Neural cell (in vitro differentiated cells): ENCODE measurements around the gene RSAD1. TPM values are rescaled to one million over a fixed set of nuclear protein-coding genes. Genes with fewer than 3 reads are reported as not detected.

Source experiments
- H2AFZ ChIP-seq: fragments of 200-600, 300-800 bp; sonication (generic), shearing (Covaris generic); 2 replicates; pipeline ENCODE4 v1.6.0; 2014; ENCODE audit warnings: low read depth, mild to moderate bottlenecking, antibody characterized with exemption, low read length, moderate library complexity
- H3F3A ChIP-seq: fragments of 200-600 bp; shearing (Covaris generic); 2 replicates; pipeline ENCODE4 v1.6.1; 2016; ENCODE audit warnings: mild to moderate bottlenecking, moderate library complexity, mixed read lengths, antibody characterized with exemption, low read length; ENCODE audit not compliant: insufficient read depth, poor library complexity, severe bottlenecking
- H3K27ac ChIP-seq: fragments of 200-600, 300-800 bp; sonication (generic), shearing (Covaris generic); 2 replicates; pipeline ENCODE4 v1.5.1; 2014; ENCODE audit warnings: mild to moderate bottlenecking, low read length, moderate library complexity
- H3K27me3 ChIP-seq: fragments of 300-800, 200-600 bp; sonication (generic), shearing (Covaris generic); 2 replicates; pipeline ENCODE4 v1.6.0; 2014; ENCODE audit warnings: mild to moderate bottlenecking, low read depth, low read length, moderate library complexity; ENCODE audit not compliant: insufficient read depth
- H3K36me3 ChIP-seq: fragments of 300-800, 200-600 bp; sonication (generic), shearing (Covaris generic); 2 replicates; pipeline ENCODE4 v1.5.1; 2014; ENCODE audit warnings: mild to moderate bottlenecking, antibody characterized with exemption, low read length, moderate library complexity; ENCODE audit not compliant: insufficient read depth
- H3K4me2 ChIP-seq: fragments of 300-800, 200-600 bp; sonication (generic), shearing (Covaris generic); 2 replicates; pipeline ENCODE4 v1.6.0; 2014; ENCODE audit warnings: mild to moderate bottlenecking, low read length
- H3K4me3 ChIP-seq: fragments of 300-800, 200-600 bp; sonication (generic), shearing (Covaris generic); 2 replicates; pipeline ENCODE4 v1.5.1; 2014; ENCODE audit warnings: mild to moderate bottlenecking, low read length, moderate library complexity
- H3K79me2 ChIP-seq: fragments of 200-600 bp; shearing (Covaris generic); replicated peaks from 2 replicates; pipeline ENCODE4 v1.6.0; 2014; ENCODE audit warnings: mild to moderate bottlenecking, low read length, moderate library complexity; ENCODE audit not compliant: insufficient read depth
- H3K9ac ChIP-seq: fragments of 300-800, 200-600 bp; sonication (generic), shearing (Covaris generic); 2 replicates; pipeline ENCODE4 v1.6.1; 2016; ENCODE audit warnings: mild to moderate bottlenecking, low read length, mixed read lengths
- H3K9me2 ChIP-seq: fragments of 200-600 bp; shearing (Covaris generic); 2 replicates; pipeline ENCODE4 v1.6.1; 2016; ENCODE audit warnings: mild to moderate bottlenecking, low read length, mixed read lengths; ENCODE audit not compliant: insufficient read depth
- H3K9me3 ChIP-seq: fragments of 200-600, 300-800 bp; sonication (generic), shearing (Covaris generic); 2 replicates; pipeline ENCODE4 v1.6.1; 2016; ENCODE audit warnings: mild to moderate bottlenecking, mixed run types, low read length, moderate library complexity, mixed read lengths
- H4K20me1 ChIP-seq: fragments of 200-600 bp; shearing (Covaris generic); 2 replicates; pipeline ENCODE4 v1.6.1; 2016; ENCODE audit warnings: mild to moderate bottlenecking, mixed run types; ENCODE audit not compliant: insufficient read depth
- EP300 ChIP-seq: fragments of 450-650 bp; conservative IDR thresholded peaks from 2 replicates; pipeline ENCODE4 v1.6.1; 2014; ENCODE audit warnings: antibody characterized with exemption, mild to moderate bottlenecking, moderate library complexity; ENCODE audit not compliant: poor library complexity, severe bottlenecking
- EZH2 ChIP-seq: fragments of 200-600, 300-800 bp; shearing (Covaris generic), sonication (generic); IDR thresholded peaks from 2 replicates; pipeline ENCODE4 v1.6.1; 2014; ENCODE audit warnings: antibody characterized with exemption, low read length, borderline replicate concordance, mild to moderate bottlenecking; ENCODE audit not compliant: insufficient read depth, poor library complexity, severe bottlenecking
- MXI1 ChIP-seq: fragments of 450-650 bp; conservative IDR thresholded peaks from 2 replicates; pipeline ENCODE4 v1.6.1; 2014; ENCODE audit warnings: antibody characterized with exemption, mild to moderate bottlenecking; ENCODE audit not compliant: poor library complexity, severe bottlenecking
- POLR2AphosphoS5 ChIP-seq: IDR thresholded peaks from 2 replicates; pipeline ENCODE4 v1.6.1; 2012
- RAD21 ChIP-seq: fragments of 450-650 bp; conservative IDR thresholded peaks from 2 replicates; pipeline ENCODE4 v1.6.1; 2014; ENCODE audit warnings: antibody characterized with exemption, mild to moderate bottlenecking, moderate library complexity
- SMC3 ChIP-seq: fragments of 450-650 bp; conservative IDR thresholded peaks from 2 replicates; pipeline ENCODE4 v1.6.1; 2014; ENCODE audit warnings: antibody characterized with exemption, mild to moderate bottlenecking, moderate library complexity; ENCODE audit not compliant: poor library complexity
- TAF1 ChIP-seq: IDR thresholded peaks from 2 replicates; pipeline ENCODE4 v1.6.1; 2012; ENCODE audit warnings: low read depth
- polyA plus RNA-seq: library from polyadenylated mRNA; depleted of rRNA; stranded (reverse); fragments of >200 nt; gene quantifications from 2 replicates; pipeline ENCODE4 v1.2.3, GENCODE V29; 2014
- TF ChIP-seq, protein P1 (sequence below): fragments of 450-650 bp; IDR thresholded peaks from 2 replicates; pipeline ENCODE4 v1.5.1; 2014; ENCODE audit warnings: antibody characterized with exemption, mild to moderate bottlenecking, moderate library complexity; ENCODE audit not compliant: poor library complexity, severe bottlenecking
- TF ChIP-seq, protein P2 (sequence below): IDR thresholded peaks from 2 replicates; pipeline ENCODE4 v1.6.1; 2012; ENCODE audit warnings: borderline replicate concordance

The RSAD1 gene
- polyA plus RNA-seq, 1 donor from 2014 or later: 61.9 TPM

DNA sequence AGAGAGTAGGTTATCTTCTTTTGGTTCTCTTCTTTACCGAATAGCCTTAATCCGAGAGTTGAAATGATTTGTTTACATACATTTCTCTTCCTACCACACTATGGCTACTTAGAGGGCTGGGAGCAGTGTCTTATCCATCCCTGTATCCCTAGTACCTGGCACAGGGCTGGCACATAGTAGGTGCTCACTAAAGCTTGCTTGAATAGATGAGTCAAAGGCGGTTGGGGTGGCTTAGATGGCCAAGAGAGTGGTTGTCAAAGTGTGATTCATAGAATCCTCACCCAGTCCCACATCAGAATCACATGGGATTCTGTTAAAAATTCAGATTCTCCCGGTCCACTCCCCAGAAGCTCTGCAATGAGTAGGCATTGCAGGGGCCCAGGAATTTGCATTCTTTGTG, 21.0 kb upstream of the RSAD1 start:
- H3K4me3 ChIP-seq: no peak overlapping the region
- H3K9me2 ChIP-seq: no peaks in the 10 kb centered on the region

DNA sequence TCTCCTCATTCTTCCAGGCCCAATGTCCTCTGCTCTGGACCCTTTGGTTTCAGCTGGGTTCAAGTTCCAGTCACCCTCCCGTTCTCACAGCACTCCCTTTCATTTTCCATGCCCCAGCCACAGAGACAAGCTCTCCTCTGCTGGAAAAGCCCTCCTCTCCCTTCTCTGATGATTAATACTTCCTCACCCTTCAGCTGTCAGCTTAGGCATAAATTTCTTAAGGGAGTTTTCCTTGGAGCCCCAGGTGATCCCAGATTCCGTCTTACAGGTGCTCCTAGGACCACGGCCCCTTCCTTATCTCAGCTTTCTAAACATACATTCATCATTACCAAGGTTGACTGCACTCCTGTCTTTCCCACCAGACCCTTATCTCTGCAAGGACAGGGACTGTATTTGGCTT, 20.4 kb upstream of the RSAD1 start:
- Histone ChIP-seq H3K27me3 (no peaks in the 10 kb centered on the region), H3K36me3 (no peaks in the 10 kb centered on the region), H3K4me3 (no peak overlapping the region)

More for the DNA sequence above, 21.0 kb upstream of the RSAD1 start:
- Histone ChIP-seq H3F3A (no peaks in the 10 kb centered on the region), H3K79me2 (no peaks in the 10 kb centered on the region), H3K9me3 (no peaks in the 10 kb centered on the region), H4K20me1 (no peaks in the 10 kb centered on the region), H3K27ac (no peak overlapping the region), H3K9ac (no peak overlapping the region), H3K4me2 (no peak overlapping the region), H3K36me3 (no peaks in the 10 kb centered on the region), H2AFZ (no peak overlapping the region), H3K27me3 (no peaks in the 10 kb centered on the region)
- no peak for TF ChIP-seq SMC3
- TF ChIP-seq RAD21: no peak
- TF ChIP-seq TAF1: no peak
- TF ChIP-seq, protein P1, sequence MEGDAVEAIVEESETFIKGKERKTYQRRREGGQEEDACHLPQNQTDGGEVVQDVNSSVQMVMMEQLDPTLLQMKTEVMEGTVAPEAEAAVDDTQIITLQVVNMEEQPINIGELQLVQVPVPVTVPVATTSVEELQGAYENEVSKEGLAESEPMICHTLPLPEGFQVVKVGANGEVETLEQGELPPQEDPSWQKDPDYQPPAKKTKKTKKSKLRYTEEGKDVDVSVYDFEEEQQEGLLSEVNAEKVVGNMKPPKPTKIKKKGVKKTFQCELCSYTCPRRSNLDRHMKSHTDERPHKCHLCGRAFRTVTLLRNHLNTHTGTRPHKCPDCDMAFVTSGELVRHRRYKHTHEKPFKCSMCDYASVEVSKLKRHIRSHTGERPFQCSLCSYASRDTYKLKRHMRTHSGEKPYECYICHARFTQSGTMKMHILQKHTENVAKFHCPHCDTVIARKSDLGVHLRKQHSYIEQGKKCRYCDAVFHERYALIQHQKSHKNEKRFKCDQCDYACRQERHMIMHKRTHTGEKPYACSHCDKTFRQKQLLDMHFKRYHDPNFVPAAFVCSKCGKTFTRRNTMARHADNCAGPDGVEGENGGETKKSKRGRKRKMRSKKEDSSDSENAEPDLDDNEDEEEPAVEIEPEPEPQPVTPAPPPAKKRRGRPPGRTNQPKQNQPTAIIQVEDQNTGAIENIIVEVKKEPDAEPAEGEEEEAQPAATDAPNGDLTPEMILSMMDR: no peak
- no peak for TF ChIP-seq POLR2AphosphoS5
- no peak for TF ChIP-seq MXI1
- no peak for TF ChIP-seq EZH2
- no peak for TF ChIP-seq EP300
- TF ChIP-seq, protein P2, sequence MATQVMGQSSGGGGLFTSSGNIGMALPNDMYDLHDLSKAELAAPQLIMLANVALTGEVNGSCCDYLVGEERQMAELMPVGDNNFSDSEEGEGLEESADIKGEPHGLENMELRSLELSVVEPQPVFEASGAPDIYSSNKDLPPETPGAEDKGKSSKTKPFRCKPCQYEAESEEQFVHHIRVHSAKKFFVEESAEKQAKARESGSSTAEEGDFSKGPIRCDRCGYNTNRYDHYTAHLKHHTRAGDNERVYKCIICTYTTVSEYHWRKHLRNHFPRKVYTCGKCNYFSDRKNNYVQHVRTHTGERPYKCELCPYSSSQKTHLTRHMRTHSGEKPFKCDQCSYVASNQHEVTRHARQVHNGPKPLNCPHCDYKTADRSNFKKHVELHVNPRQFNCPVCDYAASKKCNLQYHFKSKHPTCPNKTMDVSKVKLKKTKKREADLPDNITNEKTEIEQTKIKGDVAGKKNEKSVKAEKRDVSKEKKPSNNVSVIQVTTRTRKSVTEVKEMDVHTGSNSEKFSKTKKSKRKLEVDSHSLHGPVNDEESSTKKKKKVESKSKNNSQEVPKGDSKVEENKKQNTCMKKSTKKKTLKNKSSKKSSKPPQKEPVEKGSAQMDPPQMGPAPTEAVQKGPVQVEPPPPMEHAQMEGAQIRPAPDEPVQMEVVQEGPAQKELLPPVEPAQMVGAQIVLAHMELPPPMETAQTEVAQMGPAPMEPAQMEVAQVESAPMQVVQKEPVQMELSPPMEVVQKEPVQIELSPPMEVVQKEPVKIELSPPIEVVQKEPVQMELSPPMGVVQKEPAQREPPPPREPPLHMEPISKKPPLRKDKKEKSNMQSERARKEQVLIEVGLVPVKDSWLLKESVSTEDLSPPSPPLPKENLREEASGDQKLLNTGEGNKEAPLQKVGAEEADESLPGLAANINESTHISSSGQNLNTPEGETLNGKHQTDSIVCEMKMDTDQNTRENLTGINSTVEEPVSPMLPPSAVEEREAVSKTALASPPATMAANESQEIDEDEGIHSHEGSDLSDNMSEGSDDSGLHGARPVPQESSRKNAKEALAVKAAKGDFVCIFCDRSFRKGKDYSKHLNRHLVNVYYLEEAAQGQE: no peak

More for the DNA sequence above, 20.4 kb upstream of the RSAD1 start:
- H3F3A ChIP-seq: no peaks in the 10 kb centered on the region
- no peak overlapping the region for H3K27ac ChIP-seq
- no peaks in the 10 kb centered on the region for H3K9me2 ChIP-seq
- TF ChIP-seq MXI1: no peak
- TF ChIP-seq, protein P1: no peak
- no peak for TF ChIP-seq EZH2
- no peak for TF ChIP-seq SMC3
- TF ChIP-seq EP300: no peak
- no peak for TF ChIP-seq TAF1
- TF ChIP-seq RAD21: no peak
- TF ChIP-seq POLR2AphosphoS5: no peak
- TF ChIP-seq, protein P2: no peak
- no peak overlapping the region for H3K4me2 ChIP-seq
- H4K20me1 ChIP-seq: no peaks in the 10 kb centered on the region
- H3K79me2 ChIP-seq: no peaks in the 10 kb centered on the region
- no peak overlapping the region for H2AFZ ChIP-seq
- H3K9ac ChIP-seq: no peak overlapping the region
- no peaks in the 10 kb centered on the region for H3K9me3 ChIP-seq
